Astrocyte (in vitro differentiated cells and primary cell): ENCODE results near the gene NPAS3. TPM values are rescaled to one million over a fixed set of nuclear protein-coding genes. Genes with fewer than 3 reads are reported as not detected.
A peak's percentile ranks its signal among the peaks of the same experiment; 100 is the strongest.

ENCODE experiments used
- DNase-seq: peaks from one replicate; pipeline ENCODE4 v3.0.0-alpha.2; 2010; ENCODE audit warnings: low read depth
- FAIRE-seq: peaks from 2 replicates; lab custom pipeline; 2011; peaks lifted over from hg19 to GRCh38; lab: Jason Lieb, UNC
- H2AFZ ChIP-seq: 2 replicates; pipeline ENCODE4 v1.6.0; 2012; ENCODE audit warnings: low read depth, low read length, inconsistent platforms
- H3K27ac ChIP-seq: 2 replicates; pipeline ENCODE4 v1.5.1; 2011; ENCODE audit warnings: low read depth, low read length, inconsistent platforms
- H3K27me3 ChIP-seq: 2 replicates; pipeline ENCODE4 v1.6.0; 2011; ENCODE audit warnings: low read length, inconsistent platforms; ENCODE audit not compliant: insufficient read depth
- H3K36me3 ChIP-seq: 2 replicates; pipeline ENCODE4 v1.5.1; 2011; ENCODE audit warnings: low read length, inconsistent platforms; ENCODE audit not compliant: insufficient read depth
- H3K4me1 ChIP-seq: 2 replicates; pipeline ENCODE4 v1.5.1; 2011; ENCODE audit warnings: low read length, inconsistent platforms; ENCODE audit not compliant: insufficient read depth
- H3K4me2 ChIP-seq: 2 replicates; pipeline ENCODE4 v1.6.0; 2012; ENCODE audit warnings: low read length, inconsistent platforms
- H3K4me3 ChIP-seq: 2 replicates; pipeline ENCODE4 v1.5.1; 2011; ENCODE audit warnings: low read depth, mild to moderate bottlenecking, low read length, inconsistent platforms; ENCODE audit not compliant: insufficient read depth
- H3K79me2 ChIP-seq: 2 replicates; pipeline ENCODE4 v1.6.0; 2012; ENCODE audit warnings: mild to moderate bottlenecking, low read length, inconsistent platforms; ENCODE audit not compliant: insufficient read depth
- H3K9ac ChIP-seq: 2 replicates; pipeline ENCODE4 v1.6.0; 2012; ENCODE audit warnings: mild to moderate bottlenecking, low read length, inconsistent platforms
- H3K9me3 ChIP-seq: 2 replicates; pipeline ENCODE4 v1.5.1; 2012; ENCODE audit warnings: low read depth, mild to moderate bottlenecking, low read length, inconsistent platforms; ENCODE audit not compliant: insufficient read depth
- H4K20me1 ChIP-seq: 2 replicates; pipeline ENCODE4 v1.6.0; 2012; ENCODE audit warnings: low read length, inconsistent platforms; ENCODE audit not compliant: insufficient read depth
- H3K27ac Mint-ChIP-seq: one replicate; pipeline ENCODE4 v1.8.0; 2021; ENCODE audit warnings: mild to moderate bottlenecking, mixed read lengths; ENCODE audit not compliant: unreplicated experiment
- H3K27me3 Mint-ChIP-seq: one replicate; pipeline ENCODE4 v1.8.0; 2021; ENCODE audit warnings: low read depth, mixed read lengths; ENCODE audit not compliant: unreplicated experiment
- H3K36me3 Mint-ChIP-seq: one replicate; pipeline ENCODE4 v1.8.0; 2021; ENCODE audit warnings: low read depth, mixed read lengths; ENCODE audit not compliant: unreplicated experiment
- H3K4me1 Mint-ChIP-seq: one replicate; pipeline ENCODE4 v1.8.0; 2021; ENCODE audit warnings: low read depth, mixed read lengths; ENCODE audit not compliant: unreplicated experiment
- H3K4me3 Mint-ChIP-seq: one replicate; pipeline ENCODE4 v1.8.0; 2021; ENCODE audit warnings: mild to moderate bottlenecking, moderate library complexity, mixed read lengths; ENCODE audit not compliant: unreplicated experiment
- H3K9me3 Mint-ChIP-seq: one replicate; pipeline ENCODE4 v1.8.0; 2021; ENCODE audit warnings: mild to moderate bottlenecking, mixed read lengths; ENCODE audit not compliant: unreplicated experiment
- EZH2 ChIP-seq: IDR thresholded peaks from 2 replicates; pipeline ENCODE4 v1.6.1; 2012; ENCODE audit warnings: mild to moderate bottlenecking, low read length, inconsistent platforms; ENCODE audit not compliant: insufficient read depth
- total RNA-seq: library from RNA; stranded (reverse); gene quantifications from 2 replicates; pipeline ENCODE4 v1.2.1, GENCODE V29; 2021
- TF ChIP-seq, protein P1 (sequence below): IDR thresholded peaks from 2 replicates; pipeline ENCODE4 v1.5.1; 2011; ENCODE audit warnings: low read depth, mild to moderate bottlenecking, inconsistent platforms, low read length, moderate library complexity; ENCODE audit not compliant: insufficient read depth

Gene NPAS3
- total RNA-seq, 1 donor from 2014 or later = 2.6 TPM

DNA sequence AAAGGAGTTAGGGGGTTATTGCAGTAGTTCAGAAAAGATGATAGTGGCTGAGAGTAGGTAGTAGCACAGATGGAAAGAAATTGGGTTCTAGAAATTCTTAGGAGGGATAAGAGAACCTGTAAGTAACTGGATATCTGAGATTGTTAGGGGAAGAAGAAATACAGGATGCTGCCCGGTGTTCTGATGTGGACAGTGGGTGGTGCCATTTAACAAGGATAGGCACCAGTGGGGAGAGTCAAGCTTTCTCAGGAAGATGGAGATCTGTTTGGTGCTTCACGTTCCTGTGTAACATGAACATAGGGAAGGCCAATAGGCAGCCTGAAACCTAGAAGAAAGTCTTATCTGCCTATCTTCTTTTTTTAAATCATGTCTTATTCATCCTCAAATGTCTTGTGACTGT, 245.9 kb downstream of the NPAS3 start:
- DNase-seq = no peak
- no peaks in the 10 kb centered on the region for H3K4me1 Mint-ChIP-seq

DNA sequence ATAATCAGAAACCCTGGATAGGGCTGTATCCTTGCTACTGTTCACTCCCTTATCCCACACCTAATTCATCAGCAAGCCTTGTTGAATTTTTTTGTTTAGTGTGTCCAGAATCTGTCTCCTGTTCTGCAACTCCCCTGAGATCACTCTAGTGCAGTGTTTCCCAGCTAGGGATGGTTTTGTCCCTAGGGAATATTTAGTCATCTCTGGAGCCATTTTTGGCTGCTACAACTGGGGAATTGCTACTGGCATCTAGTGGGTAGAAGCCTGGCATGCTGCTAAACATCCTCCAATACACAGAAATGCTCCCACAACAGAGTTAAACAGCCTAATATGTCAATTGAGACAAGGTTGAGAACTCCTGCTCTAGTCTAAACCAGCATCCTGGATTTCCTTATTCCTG, 248.0 kb downstream of the NPAS3 start:
- Histone ChIP-seq H4K20me1 (no peaks in the 10 kb centered on the region), H2AFZ (no peak overlapping the region), H3K4me3 (no peak overlapping the region), H3K9ac (no peak overlapping the region), H3K36me3 (no peaks in the 10 kb centered on the region), H3K4me1 (no peaks in the 10 kb centered on the region), H3K27ac (no peak overlapping the region), H3K27me3 (no peaks in the 10 kb centered on the region), H3K79me2 (no peaks in the 10 kb centered on the region), H3K4me2 (no peak overlapping the region), H3K9me3 (no peaks in the 10 kb centered on the region)
- H3K36me3 Mint-ChIP-seq = no peaks in the 10 kb centered on the region
- no peak for FAIRE-seq
- no peaks in the 10 kb centered on the region for H3K9me3 Mint-ChIP-seq
- no peaks in the 10 kb centered on the region for H3K27me3 Mint-ChIP-seq
- no peaks in the 10 kb centered on the region for H3K4me1 Mint-ChIP-seq
- no peak for DNase-seq
- no peak overlapping the region for H3K4me3 Mint-ChIP-seq
- no peak for TF ChIP-seq EZH2
- TF ChIP-seq, protein P1, sequence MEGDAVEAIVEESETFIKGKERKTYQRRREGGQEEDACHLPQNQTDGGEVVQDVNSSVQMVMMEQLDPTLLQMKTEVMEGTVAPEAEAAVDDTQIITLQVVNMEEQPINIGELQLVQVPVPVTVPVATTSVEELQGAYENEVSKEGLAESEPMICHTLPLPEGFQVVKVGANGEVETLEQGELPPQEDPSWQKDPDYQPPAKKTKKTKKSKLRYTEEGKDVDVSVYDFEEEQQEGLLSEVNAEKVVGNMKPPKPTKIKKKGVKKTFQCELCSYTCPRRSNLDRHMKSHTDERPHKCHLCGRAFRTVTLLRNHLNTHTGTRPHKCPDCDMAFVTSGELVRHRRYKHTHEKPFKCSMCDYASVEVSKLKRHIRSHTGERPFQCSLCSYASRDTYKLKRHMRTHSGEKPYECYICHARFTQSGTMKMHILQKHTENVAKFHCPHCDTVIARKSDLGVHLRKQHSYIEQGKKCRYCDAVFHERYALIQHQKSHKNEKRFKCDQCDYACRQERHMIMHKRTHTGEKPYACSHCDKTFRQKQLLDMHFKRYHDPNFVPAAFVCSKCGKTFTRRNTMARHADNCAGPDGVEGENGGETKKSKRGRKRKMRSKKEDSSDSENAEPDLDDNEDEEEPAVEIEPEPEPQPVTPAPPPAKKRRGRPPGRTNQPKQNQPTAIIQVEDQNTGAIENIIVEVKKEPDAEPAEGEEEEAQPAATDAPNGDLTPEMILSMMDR = no peak
- H3K27ac Mint-ChIP-seq = no peak overlapping the region

More for the DNA sequence above, 245.9 kb downstream of the NPAS3 start:
- Histone ChIP-seq H4K20me1 (no peaks in the 10 kb centered on the region), H3K27ac (no peak overlapping the region), H3K4me2 (no peak overlapping the region), H3K4me1 (no peaks in the 10 kb centered on the region), H3K9ac (no peak overlapping the region), H3K4me3 (no peak overlapping the region), H2AFZ (no peak overlapping the region), H3K27me3 (no peaks in the 10 kb centered on the region), H3K9me3 (no peaks in the 10 kb centered on the region), H3K79me2 (no peaks in the 10 kb centered on the region), H3K36me3 (no peaks in the 10 kb centered on the region)
- Mint-ChIP-seq H3K27ac (no peak overlapping the region), H3K9me3 (no peaks in the 10 kb centered on the region), H3K27me3 (no peaks in the 10 kb centered on the region), H3K36me3 (no peaks in the 10 kb centered on the region), H3K4me3 (no peak overlapping the region)
- TF ChIP-seq, protein P1 = peak; percentile 11
- TF ChIP-seq EZH2 = no peak
- no peak for FAIRE-seq

DNA sequence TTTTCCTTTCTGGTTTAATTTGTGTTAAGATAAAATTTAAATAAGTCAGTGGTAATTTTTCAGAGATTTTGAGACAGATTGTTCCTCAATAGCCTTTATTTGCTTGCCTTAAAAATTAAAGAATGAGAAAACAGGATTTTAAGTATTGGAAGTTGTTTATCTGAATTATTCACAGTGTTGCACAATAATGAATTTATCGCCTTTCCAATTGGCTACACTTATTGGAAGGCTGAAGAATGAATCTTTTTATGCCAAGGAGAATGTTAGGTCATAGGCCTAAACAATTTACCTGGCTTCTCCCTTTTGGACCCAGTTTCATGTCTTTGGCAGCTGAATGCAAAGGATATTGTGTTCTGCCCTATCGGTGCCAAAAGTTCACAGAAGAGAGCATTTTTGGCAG, 250.2 kb downstream of the NPAS3 start:
- no peak for FAIRE-seq
- H3K27me3 Mint-ChIP-seq = no peaks in the 10 kb centered on the region

More for the DNA sequence above, 250.2 kb downstream of the NPAS3 start:
- H3K4me1 Mint-ChIP-seq = no peaks in the 10 kb centered on the region
- H2AFZ ChIP-seq = no peak overlapping the region
- H3K27ac Mint-ChIP-seq = no peak overlapping the region
- H3K4me1 ChIP-seq = no peaks in the 10 kb centered on the region
- no peaks in the 10 kb centered on the region for H4K20me1 ChIP-seq
- DNase-seq = no peak
- no peak overlapping the region for H3K4me2 ChIP-seq
- no peaks in the 10 kb centered on the region for H3K79me2 ChIP-seq
- TF ChIP-seq EZH2 = no peak
- TF ChIP-seq, protein P1 = no peak
- no peak overlapping the region for H3K27ac ChIP-seq
- H3K36me3 ChIP-seq = no peaks in the 10 kb centered on the region
- H3K9me3 ChIP-seq = no peaks in the 10 kb centered on the region
- H3K27me3 ChIP-seq = no peaks in the 10 kb centered on the region
- H3K4me3 Mint-ChIP-seq = no peak overlapping the region
- H3K9ac ChIP-seq = no peak overlapping the region
- no peak overlapping the region for H3K4me3 ChIP-seq
- no peaks in the 10 kb centered on the region for H3K36me3 Mint-ChIP-seq
- H3K9me3 Mint-ChIP-seq = no peaks in the 10 kb centered on the region
